Mucosa of descending colon (tissue), 3 donors: ENCODE data around the gene FUOM. TPM values are rescaled to one million over a fixed set of nuclear protein-coding genes. Genes with fewer than 3 reads are reported as not detected.

Experiments used
- ATAC-seq: fragments of 200-7000 bp; cut with Tn5 transposase; one replicate; pipeline ENCODE4 v1.9.1; 2020; ENCODE audit warnings: mild to moderate bottlenecking, moderate library complexity
- DNase-seq, 3 donors: peaks; one replicate each; pipeline ENCODE4 v3.0.0-alpha.2; 2020
- H3K36me3 ChIP-seq: fragments of 200-600 bp; one replicate; pipeline ENCODE4 v1.8.0; 2021; ENCODE audit warnings: low read depth, mild to moderate bottlenecking
- H3K4me1 ChIP-seq: fragments of 200-600 bp; one replicate; pipeline ENCODE4 v1.8.0; 2021; ENCODE audit warnings: low read depth, mild to moderate bottlenecking
- H3K4me3 ChIP-seq: fragments of 200-600 bp; one replicate; pipeline ENCODE4 v1.8.0; 2021; ENCODE audit warnings: mild to moderate bottlenecking
- H3K9me3 ChIP-seq: fragments of 200-600 bp; one replicate; pipeline ENCODE4 v1.8.0; 2021; ENCODE audit warnings: mild to moderate bottlenecking
- intact Hi-C, 2 donors: fragments of 100-400 bp; cut with DNase I in 1 of 2; cut with micrococcal nuclease in 1 of 2; formaldehyde crosslinking; loops; one replicate each; pipeline versions ENCODE4 v1.11.0 to v1.11.1; 2022; cut with DNase I, micrococcal nuclease
- microRNA-seq: library from miRNA; unstranded; fragments of <30 nt; microRNA quantifications from one replicate; pipeline ENCODE4, GENCODE V29; 2019
- total RNA-seq, 3 donors: library from RNA; stranded (reverse); fragmentation: NEBNext Ultra II Directional in 2 of 3; extraction: Animal tissue kit (Norgen Biotek cat#: 25700) in 2 of 3; gene quantifications; one replicate each; pipeline versions ENCODE4 v1.2.1 to v1.2.4, GENCODE V29; 2021 to 2023
- TF ChIP-seq, protein P1 (sequence below): fragments of 200-600 bp; IDR thresholded peaks from one replicate; pipeline ENCODE4 v1.8.0; 2022; ENCODE audit warnings: antibody characterized with exemption, mild to moderate bottlenecking
- donor health status: DM: no; HTN: no; CAD: no; lungs with moderate emphysema.
- donor health status: DM: no; HTN: no; CAD: no.
- donor health status: DM: no; HTN: yes; CAD: no.

FUOM gene
- total RNA-seq, 3 donors from 2014 or later = 13.5 to 22.2 (median 18.8) TPM

DNA sequence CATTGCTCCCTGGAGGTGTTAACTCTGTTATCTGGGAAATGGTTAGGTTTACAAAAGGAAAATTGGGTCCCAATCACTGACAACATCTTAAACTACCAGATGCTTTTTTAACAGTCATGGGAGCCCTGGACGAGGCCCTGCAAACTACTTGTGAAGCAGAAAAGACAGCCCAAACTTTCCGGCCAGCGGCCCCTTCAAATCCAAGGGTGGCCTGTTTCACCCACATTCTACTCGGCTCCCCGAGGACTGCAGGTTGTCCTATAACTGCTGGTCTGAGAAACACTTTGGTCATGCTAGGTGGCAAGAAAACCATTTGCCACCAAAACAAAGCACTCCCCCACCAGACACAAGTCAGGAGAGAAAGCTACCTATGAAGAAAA is 51.7 kb downstream of the FUOM start:
- intact Hi-C loops = no loop called here
- TF ChIP-seq, protein P1, sequence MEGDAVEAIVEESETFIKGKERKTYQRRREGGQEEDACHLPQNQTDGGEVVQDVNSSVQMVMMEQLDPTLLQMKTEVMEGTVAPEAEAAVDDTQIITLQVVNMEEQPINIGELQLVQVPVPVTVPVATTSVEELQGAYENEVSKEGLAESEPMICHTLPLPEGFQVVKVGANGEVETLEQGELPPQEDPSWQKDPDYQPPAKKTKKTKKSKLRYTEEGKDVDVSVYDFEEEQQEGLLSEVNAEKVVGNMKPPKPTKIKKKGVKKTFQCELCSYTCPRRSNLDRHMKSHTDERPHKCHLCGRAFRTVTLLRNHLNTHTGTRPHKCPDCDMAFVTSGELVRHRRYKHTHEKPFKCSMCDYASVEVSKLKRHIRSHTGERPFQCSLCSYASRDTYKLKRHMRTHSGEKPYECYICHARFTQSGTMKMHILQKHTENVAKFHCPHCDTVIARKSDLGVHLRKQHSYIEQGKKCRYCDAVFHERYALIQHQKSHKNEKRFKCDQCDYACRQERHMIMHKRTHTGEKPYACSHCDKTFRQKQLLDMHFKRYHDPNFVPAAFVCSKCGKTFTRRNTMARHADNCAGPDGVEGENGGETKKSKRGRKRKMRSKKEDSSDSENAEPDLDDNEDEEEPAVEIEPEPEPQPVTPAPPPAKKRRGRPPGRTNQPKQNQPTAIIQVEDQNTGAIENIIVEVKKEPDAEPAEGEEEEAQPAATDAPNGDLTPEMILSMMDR = no peak
- Histone ChIP-seq H3K4me3 (no peak overlapping the region), H3K36me3 (no peaks in the 10 kb centered on the region), H3K4me1 (peaks cover 21% of the 10 kb centered on the region), H3K9me3 (no peaks in the 10 kb centered on the region)
- DNase-seq = peak in 1 of 3 donors; percentile 7
- ATAC-seq = no peak

Small RNA genes within 50 kb of the gene (microRNA-seq; reads per million reads assigned to microRNA genes)
- gene MIR3944 = 2.3 reads per million, percentile 5 among the genes with 10 or more reads in this experiment

Other genes with a start within 250 kb of the FUOM start
- under 1 TPM; 0.14 to 0.60 (median 0.32) TPM for gene KNDC1, start 197.8 kb downstream of the FUOM start, total RNA-seq
- not detected for gene UTF1, start 127.8 kb downstream of the FUOM start, total RNA-seq
- 1 to 10 TPM in 1 of 3 donors, under 1 TPM in 2; 0.09 to 1.2 (median 0.36) TPM for gene VENTX, start 120.2 kb downstream of the FUOM start, total RNA-seq
- 1 to 10 TPM; 4.8 to 7.0 (median 5.2) TPM for gene ADAM8, start 81.2 kb downstream of the FUOM start, total RNA-seq
- gene TUBGCP2, start 49.1 kb downstream of the FUOM start, total RNA-seq = 10 to 100 TPM; 48.1 to 63.4 (median 58.8) TPM
- 10 to 100 TPM; 39.1 to 54.0 (median 42.7) TPM for gene ZNF511, start 49.1 kb downstream of the FUOM start, total RNA-seq
- 1 to 10 TPM in 2 of 3 donors, not detected in 1; 1.1 to 7.5 TPM for gene CALY, start 21.1 kb downstream of the FUOM start, total RNA-seq
- 100 to 1,000 TPM in 2 of 3 donors, 10 to 100 TPM in 1; 69.0 to 215 (median 106) TPM for gene PRAP1, start 10.6 kb downstream of the FUOM start, total RNA-seq
- gene ECHS1, start 15.3 kb upstream of the FUOM start, total RNA-seq = 100 to 1,000 TPM in 2 of 3 donors, 10 to 100 TPM in 1; 97.7 to 180 (median 151) TPM
- 1 to 10 TPM; 7.5 to 9.3 (median 8.3) TPM for gene PAOX, start 21.2 kb upstream of the FUOM start, total RNA-seq
- 10 to 100 TPM; 43.6 to 52.7 (median 45.6) TPM for gene MTG1, start 36.1 kb upstream of the FUOM start, total RNA-seq
- gene SPRN, start 66.6 kb upstream of the FUOM start, total RNA-seq = under 1 TPM in 1 of 3 donors, not detected in 2; 0.25 TPM
- 1 to 10 TPM; 2.5 to 4.8 (median 3.7) TPM for gene SCART1, start 95.9 kb upstream of the FUOM start, total RNA-seq
- 1 to 10 TPM in 1 of 3 donors, under 1 TPM in 2; 0.70 to 2.5 (median 0.90) TPM for gene CYP2E1, start 169.3 kb upstream of the FUOM start, total RNA-seq
- gene SYCE1, start 207.6 kb upstream of the FUOM start, total RNA-seq = under 1 TPM in 2 of 3 donors, not detected in 1; 0.20 to 0.51 TPM